T-helper 1 cell treated with Interleukin-12 subunit alpha and Interleukin-12 subunit beta and Interleukin-4 antibody, amounts not matched to agents 30 μg/mL and 1 μg/mL, for 36 hours (primary cell): Measurements from ENCODE around the gene BMPER.

ENCODE experiments used
- H3K27ac Mint-ChIP-seq: one replicate; pipeline ENCODE4 v1.8.0; 2021; ENCODE audit warnings: mild to moderate bottlenecking, mixed read lengths
- H3K27me3 Mint-ChIP-seq: one replicate; pipeline ENCODE4 v1.8.0; 2021; ENCODE audit warnings: low read depth, mixed read lengths
- H3K36me3 Mint-ChIP-seq: one replicate; pipeline ENCODE4 v1.8.0; 2021; ENCODE audit warnings: low read depth, mixed read lengths
- H3K4me1 Mint-ChIP-seq: one replicate; pipeline ENCODE4 v1.8.0; 2021; ENCODE audit warnings: low read depth, mixed read lengths
- H3K4me3 Mint-ChIP-seq: one replicate; pipeline ENCODE4 v1.8.0; 2021; ENCODE audit warnings: mild to moderate bottlenecking, moderate library complexity, mixed read lengths
- H3K9me3 Mint-ChIP-seq: one replicate; pipeline ENCODE4 v1.8.0; 2021; ENCODE audit warnings: mixed read lengths

Gene BMPER

DNA sequence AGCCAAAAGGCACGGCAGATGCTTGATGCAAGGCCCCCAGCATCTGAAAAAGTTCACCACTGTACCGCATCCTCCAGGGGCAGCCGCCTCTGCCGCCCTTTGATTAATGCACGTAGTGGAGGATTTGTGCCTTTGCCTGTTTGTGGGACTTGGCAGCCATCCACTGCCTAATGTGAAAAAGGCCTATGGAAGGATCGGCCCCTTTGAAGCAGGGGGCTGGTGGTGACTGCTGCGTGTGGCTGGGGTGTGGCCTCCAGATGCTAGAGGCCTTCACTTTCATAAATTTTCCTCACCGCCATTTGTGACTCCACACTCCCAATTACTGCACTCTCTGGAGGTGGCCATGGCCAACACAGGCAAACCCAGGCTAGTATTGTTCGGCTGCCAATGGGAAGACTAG is 226.0 kb downstream of the BMPER start:
- no peak overlapping the region for H3K27ac Mint-ChIP-seq
- no peak overlapping the region for H3K4me3 Mint-ChIP-seq
- H3K9me3 Mint-ChIP-seq, result peaks cover 8% of the 10 kb centered on the region

DNA sequence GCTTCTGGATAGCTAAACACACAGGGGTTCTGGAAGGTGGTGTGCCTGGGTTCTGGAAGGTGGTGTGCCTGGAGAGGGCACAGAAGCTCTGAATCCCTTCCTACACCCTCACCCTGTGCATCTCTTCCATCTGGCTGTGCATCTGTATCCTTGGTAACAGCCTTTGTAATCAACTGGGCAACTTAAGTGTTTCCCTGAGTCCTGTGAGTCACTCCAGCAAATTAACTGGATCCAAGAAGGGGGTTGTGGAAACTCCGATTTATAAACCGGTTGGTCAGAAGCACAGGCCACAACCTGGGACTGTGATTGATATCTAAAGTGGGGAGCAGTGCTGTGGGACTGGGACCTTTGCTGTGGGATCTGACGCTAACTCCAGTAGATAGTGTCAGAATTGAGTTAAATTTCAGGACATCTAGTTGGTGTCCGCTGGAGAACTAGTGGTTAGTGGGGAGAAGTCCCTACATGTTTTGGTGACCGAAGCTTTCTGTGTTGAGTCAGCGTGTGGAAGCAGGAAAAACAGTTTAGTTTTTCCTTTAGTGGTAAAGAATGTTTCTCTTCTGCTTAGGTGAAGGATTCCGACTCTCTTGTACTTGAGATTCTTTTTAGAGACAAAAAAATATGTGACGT is 228.1 kb downstream of the BMPER start:
- Mint-ChIP-seq H3K27me3 (no peaks in the 10 kb centered on the region), H3K27ac (no peak overlapping the region), H3K4me3 (no peak overlapping the region), H3K9me3 (no peaks in the 10 kb centered on the region), H3K36me3 (no peaks in the 10 kb centered on the region), H3K4me1 (no peaks in the 10 kb centered on the region)

More for the DNA sequence above, 226.0 kb downstream of the BMPER start:
- Mint-ChIP-seq H3K27me3 (no peaks in the 10 kb centered on the region), H3K4me1 (no peaks in the 10 kb centered on the region), H3K36me3 (no peaks in the 10 kb centered on the region)

DNA sequence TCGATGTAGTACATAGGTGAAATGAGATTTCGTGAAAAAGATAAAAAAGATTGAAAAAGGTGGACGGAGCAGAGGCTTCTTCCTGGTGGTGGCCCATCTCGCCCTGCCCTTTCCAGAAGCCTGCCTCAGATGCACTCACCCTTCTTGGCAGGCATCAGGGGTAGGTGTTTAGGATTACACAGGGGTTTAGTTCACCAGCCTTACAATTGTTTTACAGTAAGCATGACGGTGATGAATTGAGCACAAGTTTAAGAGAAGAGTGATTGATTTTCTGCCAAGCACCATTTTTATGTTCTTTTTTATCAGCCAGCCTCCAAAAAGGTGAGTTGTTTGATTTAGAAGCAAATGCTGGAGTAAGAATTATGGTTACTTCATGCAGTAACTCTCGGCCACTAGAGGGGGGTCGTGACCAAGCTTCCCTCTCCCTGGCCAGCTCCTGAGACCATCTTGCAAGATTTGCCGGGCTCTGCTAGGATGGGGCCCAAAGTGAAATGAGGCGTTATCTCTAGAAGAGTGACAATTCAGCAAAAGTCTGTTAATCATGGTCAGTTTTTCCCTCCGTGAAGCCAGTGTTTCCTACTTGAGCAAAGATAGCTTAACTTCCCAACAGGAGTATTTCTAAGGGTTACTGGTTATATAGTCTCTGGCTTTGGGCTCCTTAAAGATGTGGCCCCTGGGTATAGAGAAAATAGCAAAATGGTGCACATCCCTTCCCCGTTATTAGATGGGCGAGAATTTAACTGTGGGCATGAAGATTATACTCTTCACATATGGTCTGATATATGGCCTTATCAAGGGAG is 228.8 kb downstream of the BMPER start:
- H3K27ac Mint-ChIP-seq, result no peak overlapping the region
- no peaks in the 10 kb centered on the region for H3K9me3 Mint-ChIP-seq
- no peaks in the 10 kb centered on the region for H3K27me3 Mint-ChIP-seq
- no peaks in the 10 kb centered on the region for H3K36me3 Mint-ChIP-seq
- no peak overlapping the region for H3K4me3 Mint-ChIP-seq
- no peaks in the 10 kb centered on the region for H3K4me1 Mint-ChIP-seq

DNA sequence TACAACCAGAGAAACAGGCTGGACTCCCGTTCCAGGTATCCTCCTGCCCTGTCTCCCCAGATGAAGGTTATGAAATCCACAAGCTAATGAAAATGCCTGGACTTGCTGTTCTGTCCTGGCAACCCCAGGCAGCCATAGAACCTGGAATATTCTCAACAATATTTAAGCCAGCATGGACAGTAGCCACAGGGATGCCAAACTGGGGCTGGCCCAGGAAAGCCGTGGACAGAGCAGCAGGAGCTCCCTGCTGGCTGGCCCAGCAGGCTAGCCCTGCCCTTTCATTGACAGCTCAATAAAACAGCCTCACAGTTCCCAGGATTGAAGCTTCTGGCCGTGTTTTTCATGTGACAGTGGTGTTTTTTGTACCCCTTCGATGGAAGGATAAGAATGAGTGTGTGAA is 230.6 kb downstream of the BMPER start:
- Mint-ChIP-seq H3K27me3 (no peaks in the 10 kb centered on the region), H3K4me1 (no peaks in the 10 kb centered on the region), H3K36me3 (no peaks in the 10 kb centered on the region), H3K4me3 (no peak overlapping the region), H3K9me3 (no peaks in the 10 kb centered on the region), H3K27ac (no peak overlapping the region)

DNA sequence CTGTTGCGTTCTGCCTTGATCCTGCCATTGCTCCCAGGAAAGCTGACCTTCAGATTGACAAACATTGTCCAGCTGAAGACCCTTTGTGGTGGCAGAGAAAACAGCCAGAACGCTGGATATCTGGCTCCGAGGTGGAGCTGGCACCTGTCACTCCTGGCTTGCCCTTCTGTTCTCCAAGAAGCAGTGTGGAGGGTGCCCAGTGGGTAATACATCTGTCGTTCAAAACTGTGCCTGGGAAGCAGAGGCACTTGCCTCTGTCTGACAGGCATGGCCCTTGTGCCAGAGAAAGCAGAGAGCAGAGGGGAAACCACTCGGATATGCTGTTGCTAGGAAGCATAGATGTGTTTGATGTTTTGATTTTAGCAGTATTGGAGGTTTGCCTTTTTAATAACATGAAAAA is 231.4 kb downstream of the BMPER start:
- H3K27ac Mint-ChIP-seq, result no peak overlapping the region
- no peaks in the 10 kb centered on the region for H3K27me3 Mint-ChIP-seq
- no peaks in the 10 kb centered on the region for H3K9me3 Mint-ChIP-seq
- H3K4me3 Mint-ChIP-seq, result no peak overlapping the region
- no peaks in the 10 kb centered on the region for H3K4me1 Mint-ChIP-seq
- no peaks in the 10 kb centered on the region for H3K36me3 Mint-ChIP-seq

DNA sequence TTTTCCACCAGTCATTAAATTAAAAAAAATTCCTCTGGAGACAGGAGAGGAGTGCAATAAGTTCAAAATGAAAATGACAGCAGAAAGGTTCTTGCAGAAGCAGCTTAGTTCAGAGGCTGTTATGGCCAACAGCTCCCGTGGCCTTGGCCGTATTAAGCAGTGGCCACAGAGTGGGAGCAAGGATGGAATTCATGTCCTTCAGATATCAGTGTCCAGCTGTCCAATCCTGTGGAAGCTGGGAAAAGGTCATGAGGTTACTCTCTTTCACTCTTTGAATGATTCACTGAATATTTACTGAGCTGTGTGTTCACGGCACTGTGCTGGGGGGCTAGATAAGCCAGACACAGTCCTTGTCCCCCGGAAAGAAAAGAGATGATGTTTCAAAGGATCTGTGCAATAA is 231.8 kb downstream of the BMPER start:
- no peak overlapping the region for H3K27ac Mint-ChIP-seq
- no peaks in the 10 kb centered on the region for H3K9me3 Mint-ChIP-seq
- H3K4me1 Mint-ChIP-seq, result no peaks in the 10 kb centered on the region
- H3K4me3 Mint-ChIP-seq, result no peak overlapping the region
- no peaks in the 10 kb centered on the region for H3K36me3 Mint-ChIP-seq
- H3K27me3 Mint-ChIP-seq, result no peaks in the 10 kb centered on the region

DNA sequence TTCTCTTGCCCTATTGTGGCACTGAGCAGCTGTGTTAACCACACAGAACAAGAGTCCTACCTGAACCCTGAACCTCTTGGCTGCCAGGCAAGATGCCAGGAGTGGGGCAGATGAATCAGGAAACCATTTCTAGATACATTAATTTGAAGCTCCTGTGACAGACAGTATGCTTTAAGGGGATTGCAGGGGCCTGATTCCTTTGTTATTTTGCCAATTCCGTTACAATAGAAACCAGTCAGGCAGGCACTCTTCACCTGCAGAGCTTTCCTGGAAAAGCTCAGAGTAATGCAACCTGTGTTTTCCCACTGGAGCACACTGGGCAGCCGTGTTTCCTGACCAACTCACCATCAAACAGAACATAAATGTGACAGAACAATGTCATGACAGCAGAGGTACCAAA is 233.1 kb downstream of the BMPER start:
- H3K27ac Mint-ChIP-seq, result no peak overlapping the region
- no peaks in the 10 kb centered on the region for H3K4me1 Mint-ChIP-seq
- H3K9me3 Mint-ChIP-seq, result no peaks in the 10 kb centered on the region
- H3K4me3 Mint-ChIP-seq, result no peak overlapping the region
- no peaks in the 10 kb centered on the region for H3K27me3 Mint-ChIP-seq
- H3K36me3 Mint-ChIP-seq, result no peaks in the 10 kb centered on the region

DNA sequence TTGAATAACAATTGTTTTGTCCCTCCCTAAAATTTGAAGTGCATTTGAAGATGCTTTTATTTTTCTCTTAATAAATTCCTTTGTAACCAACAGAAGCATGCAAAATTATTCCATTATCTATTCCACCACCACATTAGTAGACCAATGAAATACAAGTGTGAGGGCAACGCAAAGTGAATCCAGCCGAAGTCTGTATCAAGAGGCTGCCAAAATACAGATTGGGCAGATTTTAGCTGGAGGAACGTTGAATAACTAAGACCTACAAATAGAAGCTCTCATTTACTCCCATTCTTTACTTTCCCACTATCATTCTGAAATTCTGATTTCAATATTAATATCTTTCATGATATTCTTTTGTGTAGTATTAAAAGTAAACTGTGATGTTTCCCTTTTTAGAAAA is 233.7 kb downstream of the BMPER start:
- Mint-ChIP-seq H3K9me3 (no peaks in the 10 kb centered on the region), H3K27me3 (no peaks in the 10 kb centered on the region), H3K4me1 (no peaks in the 10 kb centered on the region), H3K36me3 (no peaks in the 10 kb centered on the region), H3K4me3 (no peak overlapping the region), H3K27ac (no peak overlapping the region)

DNA sequence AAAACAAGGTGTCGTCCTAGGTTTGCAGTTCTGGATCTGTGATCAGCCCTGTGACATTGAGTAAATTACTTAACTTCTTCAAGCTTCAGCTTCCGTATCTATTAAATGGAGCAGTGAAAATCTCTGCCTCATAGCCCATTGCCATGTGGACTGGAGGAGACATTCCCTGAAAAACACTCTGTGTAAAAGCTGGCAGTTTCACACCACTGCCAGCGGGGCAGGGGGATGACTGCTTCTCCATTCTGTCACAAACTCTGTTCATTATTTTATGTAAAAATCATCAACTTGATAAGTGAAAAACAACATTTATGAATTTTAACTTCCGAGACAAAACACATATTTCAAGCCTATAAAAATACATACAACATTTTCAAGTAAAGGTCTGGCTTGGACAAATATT is 234.7 kb downstream of the BMPER start:
- H3K27ac Mint-ChIP-seq, result no peak overlapping the region
- no peak overlapping the region for H3K4me3 Mint-ChIP-seq
- H3K27me3 Mint-ChIP-seq, result no peaks in the 10 kb centered on the region
- no peaks in the 10 kb centered on the region for H3K9me3 Mint-ChIP-seq
- H3K36me3 Mint-ChIP-seq, result no peaks in the 10 kb centered on the region
- no peaks in the 10 kb centered on the region for H3K4me1 Mint-ChIP-seq

DNA sequence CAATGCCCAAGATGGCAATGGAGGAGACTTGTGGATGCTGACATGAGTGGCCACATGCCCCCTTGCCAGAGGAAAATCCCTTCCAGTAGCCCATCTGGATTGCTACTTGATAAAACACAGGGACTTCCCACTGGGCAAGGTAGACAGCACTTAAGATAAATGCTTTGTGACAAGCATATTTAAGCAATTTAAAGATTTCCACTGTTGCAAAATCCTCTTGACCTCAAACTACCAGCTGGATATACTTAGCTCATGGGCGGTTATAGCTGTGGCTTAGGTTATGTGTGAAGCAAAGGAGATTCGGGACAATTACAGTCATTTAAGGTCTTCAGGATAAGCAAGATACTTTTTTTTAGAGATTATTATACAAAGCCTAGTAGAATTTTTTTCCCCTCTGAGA is 238.1 kb downstream of the BMPER start:
- no peak overlapping the region for H3K4me3 Mint-ChIP-seq
- no peak overlapping the region for H3K27ac Mint-ChIP-seq
- H3K9me3 Mint-ChIP-seq, result no peaks in the 10 kb centered on the region
- H3K4me1 Mint-ChIP-seq, result no peaks in the 10 kb centered on the region
- no peaks in the 10 kb centered on the region for H3K36me3 Mint-ChIP-seq
- no peaks in the 10 kb centered on the region for H3K27me3 Mint-ChIP-seq

DNA sequence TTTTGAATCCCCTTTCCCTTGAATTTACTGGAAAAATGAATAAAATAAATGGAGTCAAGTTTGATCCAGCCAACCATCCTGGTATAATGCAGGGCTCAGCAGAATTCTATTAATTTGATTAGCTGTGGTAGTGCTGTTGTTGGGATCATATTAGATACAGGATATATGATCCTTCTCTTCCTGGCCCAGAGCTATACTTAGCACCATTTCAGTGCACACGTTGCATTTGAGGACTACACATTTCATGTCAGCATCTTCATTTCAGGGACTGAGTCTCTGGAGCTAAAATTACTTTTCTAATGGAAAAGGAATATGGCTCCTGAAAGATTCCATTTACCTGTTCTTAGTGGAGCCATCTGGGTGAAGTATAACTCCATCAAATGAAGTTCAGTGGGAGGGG is 240.3 kb downstream of the BMPER start:
- no peaks in the 10 kb centered on the region for H3K27me3 Mint-ChIP-seq
- no peaks in the 10 kb centered on the region for H3K36me3 Mint-ChIP-seq
- no peaks in the 10 kb centered on the region for H3K9me3 Mint-ChIP-seq
- no peak overlapping the region for H3K27ac Mint-ChIP-seq
- no peak overlapping the region for H3K4me3 Mint-ChIP-seq
- H3K4me1 Mint-ChIP-seq, result no peaks in the 10 kb centered on the region

DNA sequence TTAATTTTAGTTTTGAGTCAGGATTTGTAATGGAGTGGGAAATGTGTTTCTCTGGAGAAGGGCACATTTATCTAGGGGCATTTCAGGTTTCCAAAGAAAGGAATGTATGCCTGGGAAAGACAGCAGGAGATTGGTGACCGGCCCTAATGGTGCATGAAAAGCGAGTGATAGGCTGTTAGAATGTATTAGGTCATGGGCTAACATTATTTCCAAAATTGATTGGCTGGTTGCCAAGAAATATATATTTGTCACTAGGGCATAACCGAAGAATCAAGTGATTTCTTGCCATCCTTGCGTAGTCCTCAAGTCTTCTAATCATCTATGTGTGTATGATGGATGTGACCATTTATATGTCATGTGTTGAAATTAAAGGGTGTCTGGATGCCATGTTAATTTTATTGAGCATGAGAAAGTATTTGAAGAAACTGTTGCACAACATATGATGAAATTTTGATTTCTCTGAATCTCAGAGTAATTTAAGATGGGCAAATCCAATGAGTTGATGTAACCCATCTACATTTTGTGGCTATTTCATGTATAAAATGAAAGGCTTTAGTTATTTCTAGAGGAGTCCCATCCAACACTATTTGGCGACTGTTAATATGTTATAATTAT is 248.4 kb downstream of the BMPER start:
- Mint-ChIP-seq H3K9me3 (no peaks in the 10 kb centered on the region), H3K27ac (no peak overlapping the region), H3K4me1 (no peaks in the 10 kb centered on the region), H3K27me3 (no peaks in the 10 kb centered on the region), H3K36me3 (no peaks in the 10 kb centered on the region), H3K4me3 (no peak overlapping the region)

DNA sequence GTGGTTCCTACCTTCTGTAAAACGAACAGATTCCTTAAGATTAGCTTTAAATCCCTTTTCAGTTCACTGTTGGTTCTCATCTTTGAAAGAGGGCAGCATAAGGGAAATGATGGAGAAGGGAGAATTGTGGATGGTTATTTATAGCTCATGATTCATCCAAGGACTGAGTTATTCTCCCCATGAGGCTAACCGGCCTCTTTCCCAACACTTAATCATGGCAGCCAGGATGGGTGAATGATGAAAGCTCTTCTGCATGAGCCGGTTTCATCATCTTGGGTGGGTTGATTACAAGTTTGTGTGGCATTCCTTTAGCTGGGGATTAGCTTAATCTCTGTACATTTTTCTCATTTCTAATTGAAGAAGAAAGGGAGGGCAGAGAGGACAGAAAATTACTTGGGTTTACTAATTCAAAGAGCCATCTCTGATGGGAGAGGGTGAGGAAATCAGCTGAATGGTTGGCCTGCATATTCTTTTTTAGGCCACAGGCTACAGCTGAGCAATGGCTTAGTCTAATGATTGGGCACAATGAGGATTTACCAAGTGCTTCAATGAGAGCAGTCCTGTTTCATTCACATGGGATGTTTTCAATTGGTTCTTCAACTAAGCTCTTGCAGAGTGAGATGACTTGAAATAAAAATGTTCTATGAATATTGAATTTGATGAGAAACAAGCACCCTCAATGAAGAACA is 250.0 kb downstream of the BMPER start:
- Mint-ChIP-seq H3K4me1 (no peaks in the 10 kb centered on the region), H3K27me3 (no peaks in the 10 kb centered on the region), H3K4me3 (no peak overlapping the region), H3K27ac (no peak overlapping the region), H3K9me3 (no peaks in the 10 kb centered on the region), H3K36me3 (no peaks in the 10 kb centered on the region)

DNA sequence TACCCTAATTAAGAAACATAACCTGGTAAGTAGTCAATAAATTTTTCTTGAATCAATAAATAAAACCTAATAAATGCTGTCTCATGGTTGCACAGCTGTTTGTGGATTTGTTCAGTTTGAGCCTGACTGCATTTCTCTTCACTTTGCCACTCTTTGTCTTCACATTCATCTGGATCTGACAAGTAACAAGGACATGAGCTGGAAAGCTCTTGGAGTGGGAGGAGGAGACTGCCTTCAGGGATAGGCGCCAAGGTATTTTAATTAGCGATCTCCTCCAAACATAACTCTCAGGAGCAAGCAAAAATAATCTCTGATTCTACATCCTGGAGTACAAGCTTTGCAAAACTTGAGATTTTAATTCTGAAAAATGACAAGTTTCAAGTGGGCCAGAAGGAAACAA is 251.0 kb downstream of the BMPER start:
- Mint-ChIP-seq H3K4me3 (no peak overlapping the region), H3K4me1 (no peaks in the 10 kb centered on the region), H3K27me3 (no peaks in the 10 kb centered on the region), H3K9me3 (no peaks in the 10 kb centered on the region), H3K36me3 (no peaks in the 10 kb centered on the region), H3K27ac (no peak overlapping the region)

DNA sequence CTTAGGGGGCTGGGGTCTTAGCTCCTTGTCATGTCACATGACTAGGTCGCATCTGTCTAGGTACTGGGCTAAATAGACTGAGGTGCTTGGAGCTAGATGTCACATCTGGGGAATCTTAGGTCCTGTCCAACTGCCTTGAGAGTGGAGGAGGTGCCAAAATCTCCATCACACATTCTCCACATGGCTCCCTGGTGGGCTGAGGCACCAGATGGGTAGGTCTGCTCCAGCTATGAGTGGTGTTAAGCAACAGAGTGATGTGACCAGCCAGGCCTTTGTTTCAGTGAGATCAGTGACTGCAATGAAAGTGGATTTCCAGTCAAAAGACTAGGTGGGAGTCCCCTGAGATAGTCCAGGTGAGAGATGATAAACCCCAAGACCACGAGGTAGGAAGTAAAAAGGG is 251.8 kb downstream of the BMPER start:
- no peak overlapping the region for H3K27ac Mint-ChIP-seq
- H3K27me3 Mint-ChIP-seq, result no peaks in the 10 kb centered on the region
- peaks cover under 1% of the 10 kb centered on the region for H3K9me3 Mint-ChIP-seq

More for the DNA sequence above, 251.8 kb downstream of the BMPER start:
- Mint-ChIP-seq H3K4me3 (no peak overlapping the region), H3K36me3 (no peaks in the 10 kb centered on the region), H3K4me1 (no peaks in the 10 kb centered on the region)
